ENCODE measurements around the gene C14orf132. TPM values are rescaled to one million over a fixed set of nuclear protein-coding genes. Genes with fewer than 3 reads are reported as not detected.
A peak's percentile ranks its signal among the peaks of the same experiment; 100 is the strongest.
"Not testable (repeated sequence)": the region's sequence is repeated elsewhere in the genome, so short reads cannot be mapped to it uniquely, and the experiment has no call there.

Gene C14orf132
- total RNA-seq, 6 donors from 2014 or later: 36.7 to 64.6 (median 59.6) TPM

DNA sequence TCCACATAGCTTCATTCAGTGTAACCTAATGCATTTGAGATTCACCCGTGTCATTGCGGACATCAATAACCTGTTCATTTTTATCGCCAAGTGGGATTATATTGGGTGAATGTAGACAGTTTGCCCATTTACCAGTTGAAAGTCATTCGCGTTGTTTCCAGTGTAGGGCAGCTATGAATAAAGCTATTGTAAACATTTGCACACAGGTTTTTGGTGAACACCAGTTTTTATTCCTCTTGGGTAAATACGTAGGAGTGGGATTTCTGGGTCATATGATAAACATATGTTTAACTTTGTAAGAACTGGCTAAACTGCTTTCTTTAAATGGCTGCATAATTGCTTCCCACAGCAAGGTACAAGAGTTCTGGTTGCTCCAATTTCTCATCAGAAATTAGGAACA is 33.6 kb downstream of the C14orf132 start:
- ATAC-seq (ENCODE audit: low FRiP score in 2 of 2) (no peak), DNase-seq (no peak)
- TF ChIP-seq POLR2AphosphoS5 (IDR thresholded peaks at IDR 0.05) (no peak), EP300 (IDR thresholded peaks at IDR 0.05) (no peak), POLR2A (IDR thresholded peaks at IDR 0.05) (no peak)
- TF ChIP-seq, protein P1, sequence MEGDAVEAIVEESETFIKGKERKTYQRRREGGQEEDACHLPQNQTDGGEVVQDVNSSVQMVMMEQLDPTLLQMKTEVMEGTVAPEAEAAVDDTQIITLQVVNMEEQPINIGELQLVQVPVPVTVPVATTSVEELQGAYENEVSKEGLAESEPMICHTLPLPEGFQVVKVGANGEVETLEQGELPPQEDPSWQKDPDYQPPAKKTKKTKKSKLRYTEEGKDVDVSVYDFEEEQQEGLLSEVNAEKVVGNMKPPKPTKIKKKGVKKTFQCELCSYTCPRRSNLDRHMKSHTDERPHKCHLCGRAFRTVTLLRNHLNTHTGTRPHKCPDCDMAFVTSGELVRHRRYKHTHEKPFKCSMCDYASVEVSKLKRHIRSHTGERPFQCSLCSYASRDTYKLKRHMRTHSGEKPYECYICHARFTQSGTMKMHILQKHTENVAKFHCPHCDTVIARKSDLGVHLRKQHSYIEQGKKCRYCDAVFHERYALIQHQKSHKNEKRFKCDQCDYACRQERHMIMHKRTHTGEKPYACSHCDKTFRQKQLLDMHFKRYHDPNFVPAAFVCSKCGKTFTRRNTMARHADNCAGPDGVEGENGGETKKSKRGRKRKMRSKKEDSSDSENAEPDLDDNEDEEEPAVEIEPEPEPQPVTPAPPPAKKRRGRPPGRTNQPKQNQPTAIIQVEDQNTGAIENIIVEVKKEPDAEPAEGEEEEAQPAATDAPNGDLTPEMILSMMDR (IDR thresholded peaks at IDR 0.05): no peak
- no peaks in the 10 kb centered on the region for H3K36me3 ChIP-seq
- H3K27me3 ChIP-seq: no peaks in the 10 kb centered on the region
- 85 to 90% methylated on average over 6 of the region's 6 CpGs for WGBS, 2 donors
- no peaks in the 10 kb centered on the region for H3K9me3 ChIP-seq
- H3K4me3 ChIP-seq: no peak overlapping the region
- peaks cover 0 to 5% (median 0%) of the 10 kb centered on the region in 4 donors for H3K4me1 ChIP-seq
- no peak overlapping the region for H3K27ac ChIP-seq

DNA sequence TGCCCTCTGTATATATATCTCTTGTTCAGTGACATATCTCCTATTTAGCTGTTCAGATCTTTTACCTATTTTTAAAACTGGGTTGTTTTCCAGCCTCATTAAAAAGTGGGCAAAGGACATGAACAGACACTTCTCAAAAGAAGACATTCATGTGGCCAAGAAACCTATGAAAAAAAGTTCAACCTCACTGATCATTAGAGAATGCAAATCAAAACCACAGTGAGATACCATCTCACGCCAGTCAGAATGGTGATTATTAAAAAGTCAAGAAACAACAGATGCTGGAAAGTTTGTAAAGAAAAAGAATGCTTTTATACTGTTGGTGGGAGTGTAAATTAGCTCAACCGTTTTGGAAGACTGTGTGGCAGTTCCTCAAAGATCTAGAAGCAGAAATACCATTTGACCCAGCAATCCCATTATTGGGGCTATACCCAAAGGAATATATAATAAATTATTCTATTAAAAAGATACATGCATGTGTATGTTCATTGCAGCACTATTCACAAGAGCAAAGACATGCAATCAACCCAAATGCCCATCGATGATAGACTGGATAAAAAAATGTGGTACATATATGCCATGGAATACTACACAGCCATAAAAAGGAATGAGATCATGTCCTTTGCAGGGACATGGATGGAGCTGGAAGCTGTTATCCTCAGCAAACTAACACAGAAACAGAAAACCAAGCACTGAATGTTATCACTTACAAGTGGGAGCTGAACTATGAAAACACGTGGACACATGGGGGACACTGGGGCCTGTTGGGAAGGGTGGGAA is 34.3 kb downstream of the C14orf132 start:
- not testable (repeated sequence) for H3K4me3 ChIP-seq; DNase-seq; H3K4me1 ChIP-seq; H3K27me3 ChIP-seq; ATAC-seq (ENCODE audit: low FRiP score in 2 of 2); H3K9me3 ChIP-seq; H3K36me3 ChIP-seq; H3K27ac ChIP-seq
- 80 to 89% methylated on average over 4 of the region's 4 CpGs for WGBS, 2 donors

GRCh38 chr14:96077983-96078624 is 38.9 kb downstream of the C14orf132 start:
- 72 to 82% methylated on average over 11 of the region's 11 CpGs for WGBS, 2 donors
- TF ChIP-seq POLR2AphosphoS5 (IDR thresholded peaks at IDR 0.05): no peak
- no peak for TF ChIP-seq POLR2A (IDR thresholded peaks at IDR 0.05)
- TF ChIP-seq, protein P1 (IDR thresholded peaks at IDR 0.05): no peak
- no peak for TF ChIP-seq EP300 (IDR thresholded peaks at IDR 0.05)
- Histone ChIP-seq H3K27me3 (no peaks in the 10 kb centered on the region), H3K36me3 (no peaks in the 10 kb centered on the region), H3K27ac (no peak overlapping the region), H3K4me1 (peaks cover 0 to 5% (median 2%) of the 10 kb centered on the region in 4 donors), H3K9me3 (no peaks in the 10 kb centered on the region), H3K4me3 (no peak overlapping the region)
- ATAC-seq (ENCODE audit: low FRiP score in 2 of 2) (no peak), DNase-seq (no peak)

GRCh38 chr14:96078625-96079016 is 39.5 kb downstream of the C14orf132 start:
- no peak for ATAC-seq (ENCODE audit: low FRiP score in 2 of 2)

GRCh38 chr14:96079066-96079465 is 39.9 kb downstream of the C14orf132 start:
- DNase-seq (no peak), ATAC-seq (ENCODE audit: low FRiP score in 2 of 2) (no peak)
- 81 to 86% methylated on average over 8 of the region's 8 CpGs for WGBS, 2 donors

More at GRCh38 chr14:96078625-96079016, 39.5 kb downstream of the C14orf132 start:
- Histone ChIP-seq H3K27ac (no peak overlapping the region), H3K36me3 (no peaks in the 10 kb centered on the region), H3K9me3 (no peaks in the 10 kb centered on the region), H3K27me3 (no peaks in the 10 kb centered on the region), H3K4me3 (no peak overlapping the region), H3K4me1 (peaks cover 0 to 9% (median 4%) of the 10 kb centered on the region in 4 donors)
- peak in 1 of 2 donors; percentile 43 for DNase-seq
- TF ChIP-seq POLR2A (IDR thresholded peaks at IDR 0.05): no peak
- 88 to 89% methylated on average over 6 of the region's 6 CpGs for WGBS, 2 donors

More at GRCh38 chr14:96079066-96079465, 39.9 kb downstream of the C14orf132 start:
- TF ChIP-seq EP300 (IDR thresholded peaks at IDR 0.05) (no peak), POLR2A (IDR thresholded peaks at IDR 0.05) (no peak), POLR2AphosphoS5 (IDR thresholded peaks at IDR 0.05) (no peak)
- TF ChIP-seq, protein P1 (IDR thresholded peaks at IDR 0.05): no peak
- Histone ChIP-seq H3K27me3 (no peaks in the 10 kb centered on the region), H3K4me1 (peaks cover 0 to 12% (median 5%) of the 10 kb centered on the region in 4 donors), H3K4me3 (no peak overlapping the region), H3K36me3 (no peaks in the 10 kb centered on the region), H3K9me3 (no peaks in the 10 kb centered on the region), H3K27ac (no peak overlapping the region)
